ENCODE results near the gene CNTNAP2. TPM values are rescaled to one million over a fixed set of nuclear protein-coding genes. Genes with fewer than 3 reads are reported as not detected.
A peak's percentile ranks its signal among the peaks of the same experiment; 100 is the strongest.

Gene CNTNAP2
- total and polyA plus RNA-seq, 9 of the 15 experiments (the other 6 are each of a cell fraction or from before 2014, with no cell fraction given): 0.04 to 0.62 (median 0.09) TPM; not detected in 4

GRCh38 chr7:148337995-148338747, 2221.6 kb downstream of the CNTNAP2 start:
- Histone ChIP-seq H4K20me1 (replicated peaks; ENCODE audit: control insufficient read depth, insufficient read depth, low read length) (peaks cover 3% of the 10 kb centered on the region; the same call in 1 of the 2 replicates), H3K4me1 (replicated peaks in 1 of 2; ENCODE audit: control insufficient read depth in 2 of 2, insufficient read depth in 2 of 2, low read length in 2 of 2) (peaks cover 0 to 5% of the 10 kb centered on the region in 2 experiments; a peak in 1 of 5 replicates), H3K27me3 (ENCODE audit: control insufficient read depth in 2 of 2, insufficient read depth in 2 of 2, low read length in 2 of 2) (peaks cover 33 to 48% of the 10 kb centered on the region in 2 experiments), H3K4me2 (ENCODE audit: insufficient read depth, low read length) (no peak overlapping the region), H3K4me3 (no peak overlapping the region), H3K9ac (ENCODE audit: insufficient read depth in 1 of 2, low read depth in 2 of 2, low read length in 2 of 2) (no peak overlapping the region), H3K9me1 (ENCODE audit: control insufficient read depth, insufficient read depth, low read length) (no peaks in the 10 kb centered on the region), H3K36me3 (ENCODE audit: control insufficient read depth, insufficient read depth, low read length) (no peaks in the 10 kb centered on the region), H3K9me3 (replicated peaks; ENCODE audit: control insufficient read depth, insufficient read depth, low read depth, low read length) (no peaks in the 10 kb centered on the region), H3K79me2 (ENCODE audit: control insufficient read depth, insufficient read depth, low read length) (no peaks in the 10 kb centered on the region), H3K27ac (ENCODE audit: extremely low read depth, low read depth, low read length) (no peak overlapping the region), H2AFZ (ENCODE audit: low read depth, low read length) (no peak overlapping the region)
- BruUV-seq (replicated peaks): no TSS peak
- no peak for FAIRE-seq
- TF ChIP-seq KHSRP (IDR thresholded peaks at IDR 0.05): no peak
- peak; percentile 41; the same call in 1 of the 2 replicates for TF ChIP-seq C11orf30 (IDR thresholded peaks at IDR 0.05; ENCODE audit: low read depth)
- TF ChIP-seq MAFF (IDR thresholded peaks at IDR 0.05; ENCODE audit: low read length): peak; percentile 25; the same call in 1 of the 2 replicates
- peak; percentile 60 for TF ChIP-seq ZNF316 (IDR thresholded peaks at IDR 0.05)
- TF ChIP-seq JUND (IDR thresholded peaks at IDR 0.05; ENCODE audit: borderline replicate concordance, low read depth, low read length): no peak
- TF ChIP-seq JUND (tag; IDR thresholded peaks at IDR 0.05; ENCODE audit: borderline replicate concordance, low read depth, low read length): no peak
- no peak for TF ChIP-seq PTTG1 (tag; IDR thresholded peaks at IDR 0.05; ENCODE audit: low read depth)
- TF ChIP-seq WHSC1 (IDR thresholded peaks at IDR 0.05; ENCODE audit: low read length): no peak
- TF ChIP-seq NR2F6 (CRISPR knock-in tag; IDR thresholded peaks at IDR 0.05): no peak
- TF ChIP-seq, protein P1, sequence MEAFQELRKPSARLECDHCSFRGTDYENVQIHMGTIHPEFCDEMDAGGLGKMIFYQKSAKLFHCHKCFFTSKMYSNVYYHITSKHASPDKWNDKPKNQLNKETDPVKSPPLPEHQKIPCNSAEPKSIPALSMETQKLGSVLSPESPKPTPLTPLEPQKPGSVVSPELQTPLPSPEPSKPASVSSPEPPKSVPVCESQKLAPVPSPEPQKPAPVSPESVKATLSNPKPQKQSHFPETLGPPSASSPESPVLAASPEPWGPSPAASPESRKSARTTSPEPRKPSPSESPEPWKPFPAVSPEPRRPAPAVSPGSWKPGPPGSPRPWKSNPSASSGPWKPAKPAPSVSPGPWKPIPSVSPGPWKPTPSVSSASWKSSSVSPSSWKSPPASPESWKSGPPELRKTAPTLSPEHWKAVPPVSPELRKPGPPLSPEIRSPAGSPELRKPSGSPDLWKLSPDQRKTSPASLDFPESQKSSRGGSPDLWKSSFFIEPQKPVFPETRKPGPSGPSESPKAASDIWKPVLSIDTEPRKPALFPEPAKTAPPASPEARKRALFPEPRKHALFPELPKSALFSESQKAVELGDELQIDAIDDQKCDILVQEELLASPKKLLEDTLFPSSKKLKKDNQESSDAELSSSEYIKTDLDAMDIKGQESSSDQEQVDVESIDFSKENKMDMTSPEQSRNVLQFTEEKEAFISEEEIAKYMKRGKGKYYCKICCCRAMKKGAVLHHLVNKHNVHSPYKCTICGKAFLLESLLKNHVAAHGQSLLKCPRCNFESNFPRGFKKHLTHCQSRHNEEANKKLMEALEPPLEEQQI (IDR thresholded peaks at IDR 0.05): no peak
- TF ChIP-seq MAFG (tag; conservative IDR thresholded peaks at IDR 0.05): peak; percentile 14; the same call in 1 of the 2 replicates
- DNase-seq (ENCODE audit: extremely low read depth in 1 of 4, low spot score in 3 of 4): peak in 1 of 4 experiments; percentile 31
- in situ Hi-C loops (cut with MboI): no loop called here
- no peak for ATAC-seq
- CTCF ChIA-PET (ENCODE audit: low intra/inter-chr PET ratio): no interaction called here
- WGBS (ENCODE audit: insufficient coverage, low coverage, missing lambda C conversion rate): 0% methylated on average over 5 of the region's 5 CpGs
- POLR2A ChIA-PET: no interaction called here
- intact Hi-C loops (cut with micrococcal nuclease): no loop called here
